CD14-positive monocyte (primary cell): ENCODE data around the gene PIP4K2B. TPM values are rescaled to one million over a fixed set of nuclear protein-coding genes. Genes with fewer than 3 reads are reported as not detected.

Source experiments
- DNase-seq, 3 donors: peaks; one replicate each; pipeline ENCODE4 v3.0.0-alpha.2; 2011 to 2022
- H2AFZ ChIP-seq: 2 replicates; pipeline ENCODE4 v1.6.0; 2012; ENCODE audit warnings: mild to moderate bottlenecking, low read depth, low read length, inconsistent platforms; ENCODE audit not compliant: insufficient read depth, poor library complexity, severe bottlenecking
- H3K27ac ChIP-seq, 2 donors: 1 replicate in 1 of 2; 2 replicates in 1 of 2; pipeline ENCODE4 v1.5.1; 2012 to 2013; ENCODE audit warnings: low read length in 2 of 2, control low read depth in 1 of 2, inconsistent platforms in 1 of 2, low read depth in 1 of 2, mild to moderate bottlenecking in 1 of 2
- H3K27me3 ChIP-seq, 2 donors: one replicate each; pipeline versions ENCODE4 v1.6.0 to v1.6.1; 2011 to 2013; ENCODE audit warnings: low read length in 2 of 2; ENCODE audit not compliant: control insufficient read depth in 2 of 2, insufficient read depth in 2 of 2
- H3K36me3 ChIP-seq, 2 donors: replicated peaks in 1 of 2; 1 replicate in 1 of 2; 2 replicates in 1 of 2; pipeline versions ENCODE4 v1.5.1 to v1.6.1; 2012 to 2013; ENCODE audit warnings: low read length in 2 of 2, control low read depth in 1 of 2, inconsistent platforms in 1 of 2, mild to moderate bottlenecking in 1 of 2; ENCODE audit not compliant: insufficient read depth in 2 of 2, control insufficient read depth in 1 of 2
- H3K4me1 ChIP-seq, 2 donors: 1 replicate in 1 of 2; 2 replicates in 1 of 2; pipeline versions ENCODE4 v1.5.1 to v1.6.1; 2012 to 2013; ENCODE audit warnings: low read length in 2 of 2, control low read depth in 1 of 2, inconsistent platforms in 1 of 2, mild to moderate bottlenecking in 1 of 2, moderate library complexity in 1 of 2; ENCODE audit not compliant: insufficient read depth in 2 of 2, control insufficient read depth in 1 of 2
- H3K4me2 ChIP-seq: replicated peaks from 2 replicates; pipeline ENCODE3; 2012; ENCODE audit warnings: low read length, moderate library complexity, mild to moderate bottlenecking; ENCODE audit not compliant: poor library complexity, severe bottlenecking; ENCODE audit errors: extremely low read depth
- H3K4me3 ChIP-seq, 3 experiments: fragments of 200-600 bp in 1 of 3; sonication (generic) in 1 of 3; replicated peaks in 1 of 3; 1 replicate in 2 of 3; 2 replicates in 1 of 3; pipeline ENCODE4 v1.5.1; 2011 to 2013; ENCODE audit warnings: low read length in 3 of 3, mild to moderate bottlenecking in 3 of 3, control low read depth in 2 of 3, low read depth in 2 of 3, inconsistent platforms in 1 of 3, moderate library complexity in 1 of 3
- H3K79me2 ChIP-seq: 2 replicates; pipeline ENCODE4 v1.6.0; 2012; ENCODE audit warnings: mild to moderate bottlenecking, control low read depth, inconsistent platforms, low read length, moderate library complexity; ENCODE audit not compliant: insufficient read depth
- H3K9ac ChIP-seq: 2 replicates; pipeline ENCODE4 v1.6.0; 2017; ENCODE audit warnings: low read length, mild to moderate bottlenecking; ENCODE audit not compliant: insufficient read depth, poor library complexity, severe bottlenecking
- H3K9me3 ChIP-seq, 2 donors: replicated peaks in 1 of 2; 1 replicate in 1 of 2; 2 replicates in 1 of 2; pipeline versions ENCODE4 v1.5.1 to v1.6.1; 2012 to 2013; ENCODE audit warnings: low read length in 2 of 2, control low read depth in 1 of 2; ENCODE audit not compliant: control insufficient read depth in 1 of 2, insufficient read depth in 1 of 2
- H4K20me1 ChIP-seq: 2 replicates; pipeline ENCODE4 v1.6.0; 2012; ENCODE audit warnings: mild to moderate bottlenecking, low read length, control low read depth, moderate library complexity; ENCODE audit not compliant: insufficient read depth
- H3K27ac Mint-ChIP-seq, 7 donors: one replicate each; pipeline ENCODE4 v1.8.0; 2020; ENCODE audit warnings: mild to moderate bottlenecking in 7 of 7, mixed read lengths in 7 of 7, moderate library complexity in 6 of 7, inconsistent platforms in 2 of 7
- H3K27me3 Mint-ChIP-seq, 3 donors: one replicate each; pipeline ENCODE4 v1.8.0; 2021 to 2022; ENCODE audit warnings: low read depth in 3 of 3, mild to moderate bottlenecking in 3 of 3, mixed read lengths in 3 of 3, moderate library complexity in 3 of 3, inconsistent platforms in 1 of 3
- H3K36me3 Mint-ChIP-seq, 2 donors: one replicate each; pipeline ENCODE4 v1.8.0; 2020; ENCODE audit warnings: mixed read lengths in 2 of 2, inconsistent platforms in 1 of 2, mild to moderate bottlenecking in 1 of 2
- H3K4me1 Mint-ChIP-seq: one replicate; pipeline ENCODE4 v1.8.0; 2020; ENCODE audit warnings: mild to moderate bottlenecking, mixed read lengths
- H3K4me3 Mint-ChIP-seq, 2 donors: one replicate each; pipeline ENCODE4 v1.8.0; 2020; ENCODE audit warnings: mild to moderate bottlenecking in 2 of 2, mixed read lengths in 2 of 2, moderate library complexity in 1 of 2
- H3K9me3 Mint-ChIP-seq, 7 donors: one replicate each; pipeline ENCODE4 v1.8.0; 2020 to 2022; ENCODE audit warnings: mixed read lengths in 7 of 7, mild to moderate bottlenecking in 6 of 7, moderate library complexity in 6 of 7, inconsistent platforms in 2 of 7
- WGBS: methylation state at CpG from one replicate; pipeline ENCODE4 v1.1.5; 2013; ENCODE audit warnings: missing lambda C conversion rate; ENCODE audit not compliant: insufficient coverage; 5-methylcytosine and 5-hydroxymethylcytosine counted together
- intact Hi-C, 2 donors: fragments of 100-400 bp; cut with micrococcal nuclease; formaldehyde crosslinking; loops; one replicate each; pipeline versions ENCODE4 v1.15.0 to v1.15.1; 2023
- polyA plus RNA-seq, 3 donors: library from polyadenylated mRNA; depleted of rRNA in 1 of 3; unstranded in 2 of 3; stranded (reverse) in 1 of 3; fragments of 300-500 nt in 2 of 3; fragments of >200 nt in 1 of 3; fragmentation: Illumina TruSeq in 2 of 3; gene quantifications; 1 replicate in 2 of 3; 2 replicates in 1 of 3; pipeline ENCODE4 v1.2.3, GENCODE V29; 2012 to 2021
- TF ChIP-seq, protein P1 (sequence below): fragments of 200-600 bp; IDR thresholded peaks from one replicate; pipeline ENCODE4 v1.8.0; 2022; ENCODE audit warnings: antibody characterized with exemption, mild to moderate bottlenecking

PIP4K2B gene
- polyA plus RNA-seq, 3 donors, result 4.4 to 20.2 (median 4.6) TPM

DNA sequence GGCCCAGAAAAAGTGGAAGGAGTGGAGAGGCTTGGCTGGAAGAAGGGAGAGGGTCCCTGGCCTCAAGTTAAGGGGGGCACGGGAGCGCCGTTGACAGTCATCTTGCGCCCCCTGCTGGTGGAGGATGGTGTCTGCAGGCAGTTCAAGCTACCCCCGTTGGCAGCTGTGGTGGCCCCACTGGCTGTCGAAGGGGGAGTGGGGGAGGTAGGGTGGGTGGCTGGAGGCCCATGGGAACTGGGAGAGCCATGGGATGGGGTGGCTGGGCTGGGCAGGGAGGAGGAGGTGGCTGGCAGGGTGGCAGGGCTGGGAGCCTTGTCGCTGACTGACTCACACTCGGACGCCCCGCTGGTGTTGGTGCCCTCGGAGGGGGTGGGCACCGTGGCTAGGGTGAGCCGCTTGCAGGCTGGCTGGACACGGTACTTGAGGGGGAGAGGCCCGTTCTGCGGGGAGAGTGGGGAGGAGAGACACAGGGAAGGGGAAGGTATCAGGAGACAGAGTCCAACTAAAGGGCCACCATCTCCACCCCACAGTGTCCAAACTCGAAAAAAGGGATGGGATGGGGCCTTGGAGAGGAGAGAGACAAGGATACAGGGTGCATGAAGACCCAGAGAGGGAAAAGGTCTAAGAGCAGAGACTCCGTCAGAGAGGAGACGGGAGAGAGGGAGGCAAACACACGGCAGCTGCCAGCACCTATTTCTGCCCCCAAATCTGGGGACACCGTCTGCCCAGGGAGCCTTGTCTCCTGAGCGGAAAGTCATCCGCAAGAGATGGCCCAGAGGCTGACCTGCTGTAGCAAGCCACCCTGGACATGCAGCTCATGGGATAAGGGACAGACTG, 64.0 kb downstream of the PIP4K2B start:
- Mint-ChIP-seq H3K27ac (no peak overlapping the region), H3K9me3 (no peaks in the 10 kb centered on the region), H3K27me3 (peaks cover 13 to 23% (median 21%) of the 10 kb centered on the region in 3 donors), H3K36me3 (peaks cover 15 to 18% of the 10 kb centered on the region in 2 donors), H3K4me3 (no peak overlapping the region), H3K4me1 (peaks cover 25% of the 10 kb centered on the region)
- Histone ChIP-seq H3K27me3 (peaks cover 0 to 4% of the 10 kb centered on the region in 2 donors), H4K20me1 (peaks cover 10% of the 10 kb centered on the region), H3K4me1 (peaks cover 20 to 21% of the 10 kb centered on the region in 2 donors), H3K9ac (no peak overlapping the region), H3K27ac (no peak overlapping the region), H3K9me3 (no peaks in the 10 kb centered on the region), H3K79me2 (no peaks in the 10 kb centered on the region), H3K36me3 (peaks cover 5 to 10% of the 10 kb centered on the region in 2 donors), H3K4me2 (no peak overlapping the region), H2AFZ (no peak overlapping the region), H3K4me3 (no peak overlapping the region)
- DNase-seq, result peak; percentile 35 to 57 (median 51)
- TF ChIP-seq, protein P1, sequence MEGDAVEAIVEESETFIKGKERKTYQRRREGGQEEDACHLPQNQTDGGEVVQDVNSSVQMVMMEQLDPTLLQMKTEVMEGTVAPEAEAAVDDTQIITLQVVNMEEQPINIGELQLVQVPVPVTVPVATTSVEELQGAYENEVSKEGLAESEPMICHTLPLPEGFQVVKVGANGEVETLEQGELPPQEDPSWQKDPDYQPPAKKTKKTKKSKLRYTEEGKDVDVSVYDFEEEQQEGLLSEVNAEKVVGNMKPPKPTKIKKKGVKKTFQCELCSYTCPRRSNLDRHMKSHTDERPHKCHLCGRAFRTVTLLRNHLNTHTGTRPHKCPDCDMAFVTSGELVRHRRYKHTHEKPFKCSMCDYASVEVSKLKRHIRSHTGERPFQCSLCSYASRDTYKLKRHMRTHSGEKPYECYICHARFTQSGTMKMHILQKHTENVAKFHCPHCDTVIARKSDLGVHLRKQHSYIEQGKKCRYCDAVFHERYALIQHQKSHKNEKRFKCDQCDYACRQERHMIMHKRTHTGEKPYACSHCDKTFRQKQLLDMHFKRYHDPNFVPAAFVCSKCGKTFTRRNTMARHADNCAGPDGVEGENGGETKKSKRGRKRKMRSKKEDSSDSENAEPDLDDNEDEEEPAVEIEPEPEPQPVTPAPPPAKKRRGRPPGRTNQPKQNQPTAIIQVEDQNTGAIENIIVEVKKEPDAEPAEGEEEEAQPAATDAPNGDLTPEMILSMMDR, result peak; percentile 94
- intact Hi-C loops, result loop anchor here (2.0 kb wide), 1 partner anchor 59 kb away; no protein-coding TSS in a partner anchor
- 59% methylated on average over 19 of the region's 23 CpGs for WGBS

DNA sequence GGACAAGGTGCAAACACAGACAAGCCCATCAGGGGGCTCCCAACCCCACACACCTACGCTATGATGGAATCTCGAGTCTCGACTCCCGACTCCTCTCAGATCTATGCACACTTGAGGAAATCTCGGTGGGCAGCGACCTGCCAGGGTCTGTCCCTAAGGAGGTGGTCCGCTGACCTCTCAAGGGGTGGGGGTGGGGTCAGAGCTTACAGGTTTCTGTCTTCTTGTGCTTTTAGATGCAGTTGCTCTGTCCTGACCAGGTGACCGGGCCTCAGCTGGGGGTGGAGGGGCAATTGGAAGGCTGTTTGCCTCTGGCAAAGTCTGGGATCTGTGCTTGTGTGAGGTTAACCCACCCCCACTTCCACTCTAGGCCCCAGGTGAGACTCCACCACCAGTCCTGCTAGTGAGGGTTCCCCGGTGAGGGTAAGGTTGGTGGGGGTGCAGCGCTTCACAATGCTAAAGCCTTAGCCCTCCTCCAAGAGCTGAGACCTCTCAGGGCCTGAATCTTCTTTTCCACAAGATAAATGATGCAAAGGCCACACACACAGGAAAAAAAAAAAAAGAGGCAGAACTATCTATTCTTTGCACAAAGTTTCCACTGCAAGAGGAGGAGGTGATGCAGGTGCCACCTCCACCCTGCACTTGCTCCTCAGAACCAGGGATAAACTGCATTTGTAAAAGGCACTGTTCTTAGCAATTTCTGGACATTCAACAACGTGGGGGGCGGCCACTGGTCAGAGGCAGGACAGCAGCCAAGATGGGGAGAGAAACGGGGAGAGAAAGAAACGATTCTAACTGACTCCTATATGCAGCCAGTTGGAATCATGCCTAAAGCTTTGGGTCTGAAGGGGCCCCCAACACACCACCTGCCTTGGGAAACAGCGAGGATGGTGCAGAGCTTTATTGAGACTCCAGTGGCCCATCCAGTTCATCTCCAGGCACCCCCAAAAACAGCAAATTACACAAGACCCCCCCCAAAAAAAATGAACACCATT, 65.1 kb downstream of the PIP4K2B start:
- Histone ChIP-seq H4K20me1 (peaks cover 10% of the 10 kb centered on the region), H3K36me3 (peaks cover 5 to 10% of the 10 kb centered on the region in 2 donors), H3K27ac (no peak overlapping the region), H3K4me1 (peaks cover 26 to 27% of the 10 kb centered on the region in 2 donors), H3K9ac (no peak overlapping the region), H3K27me3 (peaks cover 0 to under 1% of the 10 kb centered on the region in 2 donors), H3K4me2 (no peak overlapping the region), H3K4me3 (no peak overlapping the region), H2AFZ (no peak overlapping the region), H3K79me2 (no peaks in the 10 kb centered on the region), H3K9me3 (no peaks in the 10 kb centered on the region)
- H3K4me1 Mint-ChIP-seq, result peaks cover 29% of the 10 kb centered on the region
- H3K27ac Mint-ChIP-seq, result peak overlapping the region in 1 of 7 donors; percentile 59
- TF ChIP-seq, protein P1, result no peak
- peaks cover 15 to 18% of the 10 kb centered on the region in 2 donors for H3K36me3 Mint-ChIP-seq
- WGBS, result 96% methylated on average over 4 of the region's 15 CpGs
- H3K27me3 Mint-ChIP-seq, result peaks cover 13 to 19% (median 15%) of the 10 kb centered on the region in 3 donors
- H3K4me3 Mint-ChIP-seq, result no peak overlapping the region
- intact Hi-C loops, result loop anchor here (2.0 kb wide), 1 partner anchor 57 kb away; no protein-coding TSS in a partner anchor
- H3K9me3 Mint-ChIP-seq, result no peaks in the 10 kb centered on the region
- no peak for DNase-seq
